BE2C (cell line): ENCODE data around the gene TLR8.
A peak's percentile ranks its signal among the peaks of the same experiment; 100 is the strongest.

Experiments used
- DNase-seq: peaks from one replicate; pipeline ENCODE4 v3.0.0-alpha.2; 2020
- H3K27me3 ChIP-seq: fragments of 250-450 bp; sonication (Bioruptor Pico); 2 replicates; pipeline ENCODE4 v1.5.1; 2020; ENCODE audit warnings: mild to moderate bottlenecking
- H3K36me3 ChIP-seq: fragments of 250-450 bp; sonication (Bioruptor Pico); 2 replicates; pipeline ENCODE4 v1.5.1; 2020; ENCODE audit warnings: mild to moderate bottlenecking
- H3K4me1 ChIP-seq: fragments of 250-450 bp; sonication (Bioruptor Pico); 2 replicates; pipeline ENCODE4 v1.5.1; 2020
- H3K4me3 ChIP-seq: 2 replicates; pipeline ENCODE4 v1.5.1; 2011; ENCODE audit warnings: low read depth, low read length
- H3K9me3 ChIP-seq: fragments of 250-450 bp; sonication (Bioruptor Pico); 2 replicates; pipeline ENCODE4 v1.5.1; 2020
- CTCF ChIP-seq: IDR thresholded peaks from 2 replicates; pipeline ENCODE4 v1.5.1; 2012; ENCODE audit warnings: mild to moderate bottlenecking, low read depth, low read length

Gene TLR8

DNA sequence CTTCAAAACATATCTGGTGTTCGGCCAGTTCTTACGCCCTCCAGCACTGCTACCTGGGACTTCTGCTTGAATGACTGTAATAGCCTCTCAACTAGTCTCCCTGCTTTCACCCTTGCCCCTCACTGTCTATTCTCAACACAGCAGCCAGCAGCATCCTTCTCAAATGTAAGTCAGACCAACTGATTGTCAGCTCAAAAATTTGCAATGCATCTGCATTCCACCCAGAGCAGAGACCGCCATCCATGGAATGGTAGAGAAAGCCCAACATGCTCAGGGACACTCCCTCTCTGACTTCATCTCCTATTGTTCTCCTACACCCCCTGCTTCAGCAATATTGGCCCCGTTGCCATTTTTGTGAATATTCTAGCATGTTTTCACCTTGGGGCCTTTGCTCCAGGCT lies 33.7 kb upstream of the TLR8 start:
- no peaks in the 10 kb centered on the region for H3K36me3 ChIP-seq
- H3K4me1 ChIP-seq, result no peaks in the 10 kb centered on the region
- DNase-seq, result no peak
- no peak overlapping the region for H3K4me3 ChIP-seq
- TF ChIP-seq CTCF, result no peak
- no peaks in the 10 kb centered on the region for H3K27me3 ChIP-seq
- H3K9me3 ChIP-seq, result no peaks in the 10 kb centered on the region

DNA sequence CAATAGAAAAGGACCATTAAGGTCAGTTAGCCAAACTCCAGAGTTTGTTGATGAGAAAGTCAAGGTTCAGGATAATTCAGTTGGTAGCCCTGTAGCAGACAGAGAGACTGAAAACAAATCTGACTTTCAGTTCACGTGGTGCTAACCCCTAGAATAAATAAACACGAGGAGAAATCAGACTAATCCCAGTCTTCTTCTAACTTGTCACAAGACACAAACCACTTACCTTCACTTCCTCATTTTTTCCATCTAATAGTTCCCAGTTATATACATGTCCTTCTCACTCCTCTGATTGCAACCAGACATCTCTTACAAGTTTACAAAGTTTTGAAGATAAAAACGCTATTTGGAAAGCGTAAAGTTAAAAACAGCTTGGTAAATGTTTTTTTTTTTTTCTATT lies 31.8 kb upstream of the TLR8 start:
- no peaks in the 10 kb centered on the region for H3K36me3 ChIP-seq
- no peak for DNase-seq
- H3K9me3 ChIP-seq, result no peaks in the 10 kb centered on the region
- TF ChIP-seq CTCF, result no peak
- H3K4me3 ChIP-seq, result no peak overlapping the region
- no peaks in the 10 kb centered on the region for H3K27me3 ChIP-seq
- H3K4me1 ChIP-seq, result peaks cover 8% of the 10 kb centered on the region; the same call in 1 of the 2 replicates

DNA sequence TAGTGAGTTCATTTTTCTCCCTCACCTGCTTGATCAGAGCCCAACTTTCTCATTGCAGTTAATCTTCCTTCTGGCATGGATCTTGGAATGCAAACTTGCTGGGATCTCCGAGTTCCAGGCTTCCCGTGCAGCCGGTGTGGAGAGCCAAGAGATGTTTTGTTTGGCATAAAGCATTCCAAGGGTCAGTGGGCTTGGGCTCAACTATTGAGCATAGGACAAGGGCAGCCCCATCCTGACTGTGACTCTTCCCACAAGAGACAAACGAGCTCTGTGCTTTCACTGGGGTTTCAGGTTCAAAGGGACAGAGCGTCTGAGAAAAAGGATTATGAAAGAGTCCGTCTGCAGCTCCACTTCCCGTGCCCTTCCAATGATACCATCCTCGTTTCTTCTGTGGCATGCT lies 29.0 kb upstream of the TLR8 start:
- no peaks in the 10 kb centered on the region for H3K36me3 ChIP-seq
- DNase-seq, result no peak
- H3K9me3 ChIP-seq, result no peaks in the 10 kb centered on the region
- no peaks in the 10 kb centered on the region for H3K27me3 ChIP-seq
- peaks cover 8% of the 10 kb centered on the region; the same call in 1 of the 2 replicates for H3K4me1 ChIP-seq
- H3K4me3 ChIP-seq, result no peak overlapping the region
- no peak for TF ChIP-seq CTCF

- no peaks in the 10 kb centered on the region for H3K9me3 ChIP-seq
- TF ChIP-seq CTCF, result no peak
- no peaks in the 10 kb centered on the region for H3K27me3 ChIP-seq
- DNase-seq, result peak; percentile 50
- H3K36me3 ChIP-seq, result no peaks in the 10 kb centered on the region
- peaks cover 8% of the 10 kb centered on the region; the same call in 1 of the 2 replicates for H3K4me1 ChIP-seq
- H3K4me3 ChIP-seq, result no peak overlapping the region
Measured at GRCh38 chrX:12878536-12878935, 27.9 kb upstream of the TLR8 start.

- Histone ChIP-seq H3K4me1 (peaks cover 8% of the 10 kb centered on the region; the same call in 1 of the 2 replicates), H3K36me3 (no peaks in the 10 kb centered on the region), H3K4me3 (no peak overlapping the region), H3K9me3 (no peaks in the 10 kb centered on the region), H3K27me3 (no peaks in the 10 kb centered on the region)
- no peak for TF ChIP-seq CTCF
- DNase-seq, result no peak
Measured at GRCh38 chrX:12881914-12882313, 24.5 kb upstream of the TLR8 start.

DNA sequence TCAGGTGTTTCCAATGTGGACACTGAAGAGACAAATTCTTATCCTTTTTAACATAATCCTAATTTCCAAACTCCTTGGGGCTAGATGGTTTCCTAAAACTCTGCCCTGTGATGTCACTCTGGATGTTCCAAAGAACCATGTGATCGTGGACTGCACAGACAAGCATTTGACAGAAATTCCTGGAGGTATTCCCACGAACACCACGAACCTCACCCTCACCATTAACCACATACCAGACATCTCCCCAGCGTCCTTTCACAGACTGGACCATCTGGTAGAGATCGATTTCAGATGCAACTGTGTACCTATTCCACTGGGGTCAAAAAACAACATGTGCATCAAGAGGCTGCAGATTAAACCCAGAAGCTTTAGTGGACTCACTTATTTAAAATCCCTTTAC lies 20.9 kb upstream of the TLR8 start:
- no peak for DNase-seq
- TF ChIP-seq CTCF, result no peak
- no peaks in the 10 kb centered on the region for H3K4me1 ChIP-seq
- no peaks in the 10 kb centered on the region for H3K9me3 ChIP-seq
- no peaks in the 10 kb centered on the region for H3K36me3 ChIP-seq
- no peaks in the 10 kb centered on the region for H3K27me3 ChIP-seq
- no peak overlapping the region for H3K4me3 ChIP-seq
